Fibroblast of mammary gland (primary cell): Measurements from ENCODE around the gene EEF2K.

ENCODE experiments used
- DNase-seq: peaks from one replicate; pipeline ENCODE4 v3.0.0-alpha.2; 2010; ENCODE audit warnings: low read depth
- H3K4me3 ChIP-seq: 2 replicates; pipeline ENCODE4 v1.5.1; 2011; ENCODE audit warnings: low read depth, mild to moderate bottlenecking, low read length, moderate library complexity; ENCODE audit not compliant: control insufficient read depth
- TF ChIP-seq, protein P1 (sequence below): conservative IDR thresholded peaks from 2 replicates; pipeline ENCODE4 v1.5.1; 2011; ENCODE audit warnings: low read depth, low read length, inconsistent platforms; ENCODE audit not compliant: control insufficient read depth, insufficient read depth

Gene EEF2K

DNA sequence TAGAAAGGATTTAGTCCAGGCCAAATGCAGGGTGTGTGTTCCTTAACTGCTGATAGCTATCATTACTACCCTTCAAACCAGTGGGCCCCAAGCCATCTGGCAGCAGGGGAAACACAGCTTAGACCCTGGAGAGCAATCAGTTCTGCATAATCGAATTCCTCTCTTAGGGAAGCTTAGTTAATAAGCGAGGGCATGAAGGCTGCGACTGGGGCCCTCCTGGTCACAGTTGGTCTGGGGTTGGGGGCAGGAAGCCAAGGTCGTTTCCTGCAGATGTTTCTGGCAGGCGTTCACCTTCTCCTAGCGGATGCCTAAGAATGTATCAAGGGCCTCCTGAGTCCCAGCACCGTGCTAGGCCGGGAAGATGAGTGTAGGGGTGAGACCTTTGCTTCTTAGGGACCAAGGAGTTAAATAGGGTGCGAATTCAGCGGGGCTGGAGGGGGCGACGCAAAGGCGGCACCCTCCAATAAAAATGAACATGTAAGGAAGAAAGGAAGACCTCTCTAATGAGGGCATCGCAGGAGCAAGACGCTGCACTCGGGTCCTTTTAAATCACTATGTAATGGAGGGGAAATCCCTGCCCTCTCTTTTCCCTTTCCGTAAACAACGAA lies 16.5 kb upstream of the EEF2K start:
- peak; percentile 62 for DNase-seq
- TF ChIP-seq, protein P1, sequence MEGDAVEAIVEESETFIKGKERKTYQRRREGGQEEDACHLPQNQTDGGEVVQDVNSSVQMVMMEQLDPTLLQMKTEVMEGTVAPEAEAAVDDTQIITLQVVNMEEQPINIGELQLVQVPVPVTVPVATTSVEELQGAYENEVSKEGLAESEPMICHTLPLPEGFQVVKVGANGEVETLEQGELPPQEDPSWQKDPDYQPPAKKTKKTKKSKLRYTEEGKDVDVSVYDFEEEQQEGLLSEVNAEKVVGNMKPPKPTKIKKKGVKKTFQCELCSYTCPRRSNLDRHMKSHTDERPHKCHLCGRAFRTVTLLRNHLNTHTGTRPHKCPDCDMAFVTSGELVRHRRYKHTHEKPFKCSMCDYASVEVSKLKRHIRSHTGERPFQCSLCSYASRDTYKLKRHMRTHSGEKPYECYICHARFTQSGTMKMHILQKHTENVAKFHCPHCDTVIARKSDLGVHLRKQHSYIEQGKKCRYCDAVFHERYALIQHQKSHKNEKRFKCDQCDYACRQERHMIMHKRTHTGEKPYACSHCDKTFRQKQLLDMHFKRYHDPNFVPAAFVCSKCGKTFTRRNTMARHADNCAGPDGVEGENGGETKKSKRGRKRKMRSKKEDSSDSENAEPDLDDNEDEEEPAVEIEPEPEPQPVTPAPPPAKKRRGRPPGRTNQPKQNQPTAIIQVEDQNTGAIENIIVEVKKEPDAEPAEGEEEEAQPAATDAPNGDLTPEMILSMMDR = no peak
- H3K4me3 ChIP-seq = peak overlapping the region; percentile 43

DNA sequence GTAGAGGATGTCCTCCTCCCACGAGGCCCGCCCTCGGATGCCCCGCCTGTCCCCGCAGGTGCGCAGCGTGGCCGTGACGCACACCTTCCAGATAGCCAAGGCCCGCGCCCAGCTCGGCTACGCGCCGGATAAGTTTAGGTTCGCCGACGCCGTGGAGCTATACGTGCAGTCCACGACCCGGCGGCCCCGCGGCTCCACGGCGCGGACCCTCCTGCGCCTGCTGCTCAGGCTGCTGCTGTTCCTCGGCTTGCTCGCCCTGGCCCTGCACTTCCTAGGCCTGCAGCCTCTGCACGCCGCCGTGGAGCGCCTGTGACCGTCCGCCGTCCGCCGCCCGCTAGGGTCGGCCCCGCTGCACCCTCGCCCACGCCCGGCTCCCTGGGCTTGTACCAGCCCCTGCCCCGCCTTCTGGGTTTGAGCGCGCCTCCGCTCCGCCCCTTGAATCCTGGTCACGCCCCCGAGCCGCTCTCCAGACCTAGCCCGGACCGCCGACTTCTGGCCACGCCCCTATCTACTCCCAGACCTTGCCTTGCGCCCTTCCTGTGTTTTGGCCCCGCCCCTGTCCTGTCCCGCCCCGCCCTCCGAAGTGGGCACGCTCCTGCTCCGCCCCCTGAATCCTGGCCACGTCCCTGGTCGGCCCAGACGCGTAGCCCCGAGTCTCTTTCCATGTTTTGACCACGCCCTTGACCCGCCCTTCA lies 15.8 kb upstream of the EEF2K start:
- TF ChIP-seq, protein P1 = no peak
- peak overlapping the region; percentile 43 for H3K4me3 ChIP-seq
- DNase-seq = no peak

DNA sequence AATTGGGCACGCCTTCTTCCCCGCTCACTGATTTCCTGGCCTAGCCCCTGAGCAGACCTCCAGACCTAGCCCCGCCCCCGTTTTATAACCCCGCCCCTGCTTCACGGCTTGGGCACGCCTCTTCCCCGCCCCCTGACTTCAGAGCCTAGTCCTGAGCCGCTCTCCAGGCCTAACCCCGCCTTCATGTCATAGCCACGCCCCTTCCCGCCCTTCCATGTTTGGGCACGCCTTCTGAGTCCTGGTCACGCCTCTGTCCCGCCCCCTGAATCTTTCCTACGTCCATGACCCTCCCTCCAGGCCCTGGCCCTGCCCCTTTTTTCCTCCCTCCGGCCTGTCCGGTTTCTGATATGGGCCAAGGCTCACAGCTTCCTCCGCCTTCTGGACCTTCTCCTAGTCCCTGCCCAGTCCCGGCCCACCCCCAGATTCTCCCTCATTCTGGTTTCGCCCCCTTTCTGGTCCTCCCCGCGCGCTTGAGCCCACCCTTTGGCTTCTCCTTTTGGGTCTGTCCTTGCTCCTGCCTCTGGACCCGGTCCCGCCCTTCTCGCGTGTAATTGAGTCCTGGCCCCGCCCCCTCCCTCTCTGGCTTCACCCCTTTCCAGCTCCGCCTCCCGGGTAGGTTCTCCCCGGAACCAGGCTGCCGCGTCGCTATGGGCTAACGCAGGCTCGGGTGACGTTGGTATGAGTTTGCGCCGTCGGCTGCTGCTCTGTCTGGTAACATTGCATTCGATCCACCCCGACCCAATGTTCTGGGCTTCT lies 15.1 kb upstream of the EEF2K start:
- TF ChIP-seq, protein P1 = no peak
- peak; percentile 100 for DNase-seq
- peak overlapping the region; percentile 57 for H3K4me3 ChIP-seq

DNA sequence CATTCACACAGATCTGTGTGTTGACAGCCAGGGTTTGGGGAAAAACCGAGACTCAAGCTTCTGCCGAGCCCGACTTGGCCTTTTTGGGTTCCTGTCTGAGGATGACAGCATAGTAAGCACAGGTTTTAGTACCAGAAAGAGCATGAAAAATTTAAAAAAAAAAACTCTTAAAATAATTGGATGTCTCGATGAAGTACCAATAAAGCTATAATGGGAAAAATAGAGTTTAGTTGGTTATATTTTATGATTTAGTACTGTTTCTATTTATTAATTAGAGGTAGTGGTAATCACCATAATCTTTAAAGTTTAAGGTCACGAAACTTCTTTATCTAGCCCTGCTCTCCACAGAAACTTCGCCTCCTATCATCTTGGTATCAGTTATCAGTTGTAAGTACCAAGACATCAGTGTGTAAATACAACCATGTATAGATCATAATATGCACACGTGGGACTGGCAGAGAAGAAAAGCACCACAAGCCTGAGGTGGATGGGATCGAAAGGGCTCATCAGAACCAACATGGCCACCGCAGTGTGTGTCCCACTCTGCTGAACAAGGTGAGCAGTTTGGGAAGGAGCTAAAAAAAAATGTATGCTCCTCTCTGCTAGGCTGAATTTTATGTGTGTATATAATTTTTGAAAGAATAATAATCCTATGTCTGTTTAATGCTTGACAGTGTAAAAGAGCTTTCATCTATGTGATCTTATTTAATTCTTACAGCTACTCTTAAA lies 14.4 kb upstream of the EEF2K start:
- TF ChIP-seq, protein P1 = no peak
- peak overlapping the region; percentile 57 for H3K4me3 ChIP-seq
- peak; percentile 52 for DNase-seq

DNA sequence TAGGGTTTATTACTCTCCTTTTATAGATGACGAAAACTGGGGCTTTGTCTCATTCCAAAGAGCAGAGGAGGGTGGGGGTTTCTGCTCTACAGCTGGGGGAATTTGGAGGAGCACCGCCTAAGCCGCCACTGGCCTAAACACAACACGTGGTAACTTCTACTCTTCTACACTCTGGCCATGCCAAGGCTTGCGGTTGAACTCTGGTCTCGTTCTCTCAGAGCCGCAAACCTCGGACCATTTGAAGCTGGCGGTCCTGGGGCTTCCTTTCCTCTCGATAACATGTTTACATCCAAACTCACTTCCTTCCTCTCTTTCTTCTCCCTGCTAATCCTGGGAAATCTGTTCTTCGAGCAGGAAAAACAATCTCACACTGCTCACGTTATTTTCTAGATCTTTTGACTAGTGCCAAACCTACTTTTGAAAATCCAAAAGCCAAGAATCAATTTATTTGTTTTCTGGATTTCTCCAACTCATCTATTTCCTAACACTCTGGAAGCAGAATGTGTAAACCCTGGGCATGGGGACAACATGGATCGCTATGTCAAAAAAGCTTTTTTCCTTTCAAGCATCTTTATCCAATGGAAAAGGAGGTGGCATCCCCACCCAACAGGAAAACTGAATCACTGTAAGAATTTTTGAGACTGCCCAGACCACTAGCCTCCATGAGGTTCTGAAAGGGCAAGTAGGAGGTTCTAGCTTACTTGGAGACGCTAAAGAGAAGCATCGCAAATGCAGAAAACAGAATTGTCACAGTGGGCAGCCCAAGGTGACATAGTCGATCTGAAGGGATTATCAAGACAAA lies 13.6 kb upstream of the EEF2K start:
- DNase-seq = peak; percentile 98
- H3K4me3 ChIP-seq = peak overlapping the region; percentile 57

More for the DNA sequence above, 13.6 kb upstream of the EEF2K start:
- TF ChIP-seq, protein P1 = no peak
